Keratinocyte (primary cell): ENCODE measurements around the gene FRYL. TPM values are rescaled to one million over a fixed set of nuclear protein-coding genes. Genes with fewer than 3 reads are reported as not detected.

ENCODE experiments used
- DNase-seq: peaks from one replicate; pipeline ENCODE4 v3.0.0-alpha.2; 2011; ENCODE audit warnings: low read depth, missing footprints, low spot score
- FAIRE-seq: peaks from 2 replicates; lab custom pipeline; 2011; peaks lifted over from hg19 to GRCh38; lab: Jason Lieb, UNC
- H2AFZ ChIP-seq: 2 replicates; pipeline ENCODE4 v1.6.0; 2012; ENCODE audit warnings: low read length, control low read depth, inconsistent platforms; ENCODE audit not compliant: control insufficient read depth
- H3K27ac ChIP-seq: 2 replicates; pipeline ENCODE4 v1.5.1; 2011; ENCODE audit warnings: low read length; ENCODE audit not compliant: control insufficient read depth, insufficient read depth
- H3K27me3 ChIP-seq: 3 replicates; pipeline ENCODE4 v1.6.0; 2011; ENCODE audit warnings: low read length; ENCODE audit not compliant: control insufficient read depth, insufficient read depth; ENCODE audit errors: extremely low read depth
- H3K36me3 ChIP-seq, 2 experiments: 2 replicates in 1 of 2; 3 replicates in 1 of 2; pipeline ENCODE4 v1.5.1; 2011; ENCODE audit warnings: low read length in 2 of 2, mild to moderate bottlenecking in 1 of 2; ENCODE audit not compliant: control insufficient read depth in 2 of 2, insufficient read depth in 2 of 2; ENCODE audit errors: extremely low read depth in 1 of 2
- H3K4me1 ChIP-seq: 3 replicates; pipeline ENCODE4 v1.5.1; 2011; ENCODE audit warnings: low read length; ENCODE audit not compliant: control insufficient read depth, insufficient read depth; ENCODE audit errors: extremely low read depth
- H3K4me2 ChIP-seq: 3 replicates; pipeline ENCODE4 v1.6.0; 2011; ENCODE audit warnings: low read depth, low read length; ENCODE audit not compliant: control insufficient read depth, insufficient read depth; ENCODE audit errors: extremely low read depth
- H3K4me3 ChIP-seq, 3 experiments: fragments of 200-600 bp in 1 of 3; sonication (generic) in 1 of 3; 2 replicates in 2 of 3; 3 replicates in 1 of 3; pipeline ENCODE4 v1.5.1; 2011 to 2016; ENCODE audit warnings: low read length in 3 of 3, mild to moderate bottlenecking in 3 of 3, control low read depth in 2 of 3, inconsistent platforms in 1 of 3, low read depth in 1 of 3, mixed read lengths in 1 of 3, mixed run types in 1 of 3, moderate library complexity in 1 of 3; ENCODE audit not compliant: control insufficient read depth in 2 of 3, insufficient read depth in 2 of 3; ENCODE audit errors: extremely low read depth in 1 of 3
- H3K79me2 ChIP-seq: 2 replicates; pipeline ENCODE4 v1.6.0; 2012; ENCODE audit warnings: low read length; ENCODE audit not compliant: control insufficient read depth, insufficient read depth
- H3K9ac ChIP-seq: 3 replicates; pipeline ENCODE4 v1.6.0; 2011; ENCODE audit warnings: low read length; ENCODE audit not compliant: control insufficient read depth, insufficient read depth; ENCODE audit errors: extremely low read depth
- H3K9me1 ChIP-seq: 3 replicates; pipeline ENCODE4 v1.6.0; 2011; ENCODE audit warnings: low read length; ENCODE audit not compliant: control insufficient read depth, insufficient read depth; ENCODE audit errors: extremely low read depth
- H3K9me3 ChIP-seq: 2 replicates; pipeline ENCODE4 v1.5.1; 2012; ENCODE audit warnings: low read depth, low read length; ENCODE audit not compliant: control insufficient read depth
- H4K20me1 ChIP-seq: 3 replicates; pipeline ENCODE4 v1.6.0; 2011; ENCODE audit warnings: low read length; ENCODE audit not compliant: control insufficient read depth, insufficient read depth; ENCODE audit errors: extremely low read depth
- CTCF ChIP-seq, 3 experiments: IDR thresholded peaks in 1 of 3; conservative IDR thresholded peaks in 1 of 3; optimal IDR thresholded peaks in 1 of 3; 2 replicates in 2 of 3; 3 replicates in 1 of 3; pipeline versions ENCODE3 to v1.5.1; 2011; ENCODE audit warnings: low read length in 3 of 3, mild to moderate bottlenecking in 3 of 3, moderate library complexity in 2 of 3, control low read depth in 1 of 3, inconsistent platforms in 1 of 3; ENCODE audit not compliant: insufficient read depth in 2 of 3; ENCODE audit errors: extremely low read depth in 1 of 3
- EZH2 ChIP-seq: IDR thresholded peaks from one replicate; pipeline ENCODE4 v1.6.1; 2012; ENCODE audit warnings: inconsistent platforms, mild to moderate bottlenecking, low read length, moderate library complexity
- dilution Hi-C: fragments of 300-500 bp; cut with MboI; formaldehyde crosslinking; loops from one replicate; pipeline ENCODE4 v1.7.0; 2020; ENCODE audit warnings: low sequenced_read_pairs; ENCODE audit not compliant: extremely low pct_ligation_motif_present
- polyA plus RNA-seq, 5 experiments: library from polyadenylated mRNA; depleted of rRNA in 3 of 5; stranded (reverse) in 3 of 5; stranded (forward) in 1 of 5; unstranded in 1 of 5; fragments of >200 nt; gene quantifications; 1 replicate in 1 of 5; 2 replicates in 3 of 5; 3 replicates in 1 of 5; pipeline versions ENCODE4 v1.2.1 to v1.2.3, GENCODE V29; 2011 to 2012; ENCODE audit warnings: missing spikeins in 2 of 5, low read depth in 1 of 5, low replicate concordance in 1 of 5

FRYL gene
- polyA plus RNA-seq, 1 donor (not counting 4 experiments of a cell fraction or from before 2014, with no cell fraction given) = 40.4 TPM

GRCh38 chr4:48669086-48669485 is 111.0 kb downstream of the FRYL start:
- no peak for DNase-seq
- peak overlapping the region; percentile 75 for H3K4me2 ChIP-seq
- peaks cover 36% of the 10 kb centered on the region for H3K4me1 ChIP-seq
- no peaks in the 10 kb centered on the region for H3K9me3 ChIP-seq
- H3K27me3 ChIP-seq = no peaks in the 10 kb centered on the region
- no peak overlapping the region for H3K27ac ChIP-seq
- no peaks in the 10 kb centered on the region for H4K20me1 ChIP-seq
- no peak for FAIRE-seq
- no peak overlapping the region for H2AFZ ChIP-seq
- no peaks in the 10 kb centered on the region for H3K36me3 ChIP-seq
- H3K79me2 ChIP-seq = peaks cover 46% of the 10 kb centered on the region
- dilution Hi-C loops = no loop called here
- TF ChIP-seq CTCF (optimal IDR thresholded peaks at IDR 0.05 in 1 of 3, IDR thresholded peaks at IDR 0.05 in 1 of 3, conservative IDR thresholded peaks at IDR 0.05 in 1 of 3; ENCODE audit: extremely low read depth in 1 of 3, insufficient read depth in 2 of 3, low read length in 3 of 3) (no peak), EZH2 (no peak)
- H3K9ac ChIP-seq = no peak overlapping the region
- H3K9me1 ChIP-seq = no peaks in the 10 kb centered on the region
- H3K4me3 ChIP-seq = no peak overlapping the region

GRCh38 chr4:48668254-48669017 is 111.6 kb downstream of the FRYL start:
- no peaks in the 10 kb centered on the region for H3K9me1 ChIP-seq
- H2AFZ ChIP-seq = no peak overlapping the region
- no peaks in the 10 kb centered on the region for H3K27me3 ChIP-seq
- dilution Hi-C loops = no loop called here
- H3K4me2 ChIP-seq = peak overlapping the region; percentile 75
- H3K79me2 ChIP-seq = peaks cover 51% of the 10 kb centered on the region
- H3K36me3 ChIP-seq = no peaks in the 10 kb centered on the region
- no peak for TF ChIP-seq EZH2
- TF ChIP-seq CTCF (optimal IDR thresholded peaks at IDR 0.05 in 1 of 3, IDR thresholded peaks at IDR 0.05 in 1 of 3, conservative IDR thresholded peaks at IDR 0.05 in 1 of 3; ENCODE audit: extremely low read depth in 1 of 3, insufficient read depth in 2 of 3, low read length in 3 of 3) = no peak
- FAIRE-seq (peak; percentile 85), DNase-seq (no peak)
- no peaks in the 10 kb centered on the region for H3K9me3 ChIP-seq
- no peaks in the 10 kb centered on the region for H4K20me1 ChIP-seq
- H3K9ac ChIP-seq = no peak overlapping the region
- peak overlapping the region; percentile 56 for H3K27ac ChIP-seq
- peak overlapping the region in 2 of 3 experiments; percentile 15 to 49 for H3K4me3 ChIP-seq
- peaks cover 40% of the 10 kb centered on the region for H3K4me1 ChIP-seq
